ENCODE measurements around the gene UBE3B.

UBE3B gene

GRCh38 chr12:109535231-109535862 lies 57.9 kb downstream of the UBE3B start:
- Histone ChIP-seq H3K9me2 (ENCODE audit: low read depth, low read length) (no peaks in the 10 kb centered on the region), H3F3A (ENCODE audit: insufficient read depth, low read length) (no peaks in the 10 kb centered on the region), H3K4me2 (ENCODE audit: low read length) (no peak overlapping the region), H3K9me3 (ENCODE audit: low read length) (no peaks in the 10 kb centered on the region), H4K20me1 (ENCODE audit: insufficient read depth, low read length) (no peaks in the 10 kb centered on the region), H3K79me2 (ENCODE audit: insufficient read depth, low read length) (no peaks in the 10 kb centered on the region), H3K4me3 (ENCODE audit: low read depth, low read length, poor library complexity, severe bottlenecking) (no peak overlapping the region), H3K4me1 (ENCODE audit: insufficient read depth, low read length, severe bottlenecking) (no peaks in the 10 kb centered on the region), H3K27ac (ENCODE audit: low read depth, low read length, poor library complexity, severe bottlenecking) (no peak overlapping the region), H3K27me3 (ENCODE audit: insufficient read depth, low read length) (no peaks in the 10 kb centered on the region), H2AFZ (ENCODE audit: low read length) (no peak overlapping the region), H3K9ac (ENCODE audit: low read length) (no peak overlapping the region), H3K36me3 (ENCODE audit: insufficient read depth, low read length) (no peaks in the 10 kb centered on the region)
- TF ChIP-seq EZH2 (IDR thresholded peaks at IDR 0.05; ENCODE audit: borderline replicate concordance, low read length) (no peak), CTCF (IDR thresholded peaks at IDR 0.05; ENCODE audit: low read length) (no peak)

- H3F3A ChIP-seq (ENCODE audit: insufficient read depth, low read length): no peaks in the 10 kb centered on the region
- no peaks in the 10 kb centered on the region for H3K27me3 ChIP-seq (ENCODE audit: insufficient read depth, low read length)
- H3K27ac ChIP-seq (ENCODE audit: low read depth, low read length, poor library complexity, severe bottlenecking): no peak overlapping the region
- H3K4me2 ChIP-seq (ENCODE audit: low read length): no peak overlapping the region
- H3K4me1 ChIP-seq (ENCODE audit: insufficient read depth, low read length, severe bottlenecking): no peaks in the 10 kb centered on the region
- H3K4me3 ChIP-seq (ENCODE audit: low read depth, low read length, poor library complexity, severe bottlenecking): no peak overlapping the region
- H3K79me2 ChIP-seq (ENCODE audit: insufficient read depth, low read length): no peaks in the 10 kb centered on the region
- no peaks in the 10 kb centered on the region for H3K36me3 ChIP-seq (ENCODE audit: insufficient read depth, low read length)
- H4K20me1 ChIP-seq (ENCODE audit: insufficient read depth, low read length): no peaks in the 10 kb centered on the region
- H3K9me3 ChIP-seq (ENCODE audit: low read length): no peaks in the 10 kb centered on the region
- H3K9me2 ChIP-seq (ENCODE audit: low read depth, low read length): no peaks in the 10 kb centered on the region
- H3K9ac ChIP-seq (ENCODE audit: low read length): no peak overlapping the region
- H2AFZ ChIP-seq (ENCODE audit: low read length): no peak overlapping the region
- TF ChIP-seq EZH2 (IDR thresholded peaks at IDR 0.05; ENCODE audit: borderline replicate concordance, low read length) (no peak), CTCF (IDR thresholded peaks at IDR 0.05; ENCODE audit: low read length) (no peak)
These were observed 58.4 kb downstream of the UBE3B start for GRCh38 chr12:109535863-109536250.

GRCh38 chr12:109537136-109537535 lies 59.7 kb downstream of the UBE3B start:
- no peak overlapping the region for H3K27ac ChIP-seq (ENCODE audit: low read depth, low read length, poor library complexity, severe bottlenecking)
- H2AFZ ChIP-seq (ENCODE audit: low read length): no peak overlapping the region
- no peaks in the 10 kb centered on the region for H3K36me3 ChIP-seq (ENCODE audit: insufficient read depth, low read length)
- TF ChIP-seq CTCF (IDR thresholded peaks at IDR 0.05; ENCODE audit: low read length) (no peak), EZH2 (IDR thresholded peaks at IDR 0.05; ENCODE audit: borderline replicate concordance, low read length) (no peak)
- H3K4me1 ChIP-seq (ENCODE audit: insufficient read depth, low read length, severe bottlenecking): no peaks in the 10 kb centered on the region
- no peaks in the 10 kb centered on the region for H3K79me2 ChIP-seq (ENCODE audit: insufficient read depth, low read length)
- H3F3A ChIP-seq (ENCODE audit: insufficient read depth, low read length): no peaks in the 10 kb centered on the region
- no peaks in the 10 kb centered on the region for H3K27me3 ChIP-seq (ENCODE audit: insufficient read depth, low read length)
- no peaks in the 10 kb centered on the region for H3K9me3 ChIP-seq (ENCODE audit: low read length)
- no peaks in the 10 kb centered on the region for H3K9me2 ChIP-seq (ENCODE audit: low read depth, low read length)
- no peak overlapping the region for H3K4me3 ChIP-seq (ENCODE audit: low read depth, low read length, poor library complexity, severe bottlenecking)
- no peak overlapping the region for H3K4me2 ChIP-seq (ENCODE audit: low read length)
- H4K20me1 ChIP-seq (ENCODE audit: insufficient read depth, low read length): no peaks in the 10 kb centered on the region
- no peak overlapping the region for H3K9ac ChIP-seq (ENCODE audit: low read length)

All from OCI-LY1 (cell line).